ENCODE results near the gene FUS.
A peak's percentile ranks its signal among the peaks of the same experiment; 100 is the strongest.
"Not testable (repeated sequence)": the region's sequence is repeated elsewhere in the genome, so short reads cannot be mapped to it uniquely, and the experiment has no call there.

FUS gene

GRCh38 chr16:31143694-31144148, 36.2 kb upstream of the FUS start:
- no peak for DNase-seq (ENCODE audit: low read depth)

- DNase-seq (ENCODE audit: low read depth), result not testable (repeated sequence)
Observed at GRCh38 chr16:31144418-31144817, 35.5 kb upstream of the FUS start.

DNA sequence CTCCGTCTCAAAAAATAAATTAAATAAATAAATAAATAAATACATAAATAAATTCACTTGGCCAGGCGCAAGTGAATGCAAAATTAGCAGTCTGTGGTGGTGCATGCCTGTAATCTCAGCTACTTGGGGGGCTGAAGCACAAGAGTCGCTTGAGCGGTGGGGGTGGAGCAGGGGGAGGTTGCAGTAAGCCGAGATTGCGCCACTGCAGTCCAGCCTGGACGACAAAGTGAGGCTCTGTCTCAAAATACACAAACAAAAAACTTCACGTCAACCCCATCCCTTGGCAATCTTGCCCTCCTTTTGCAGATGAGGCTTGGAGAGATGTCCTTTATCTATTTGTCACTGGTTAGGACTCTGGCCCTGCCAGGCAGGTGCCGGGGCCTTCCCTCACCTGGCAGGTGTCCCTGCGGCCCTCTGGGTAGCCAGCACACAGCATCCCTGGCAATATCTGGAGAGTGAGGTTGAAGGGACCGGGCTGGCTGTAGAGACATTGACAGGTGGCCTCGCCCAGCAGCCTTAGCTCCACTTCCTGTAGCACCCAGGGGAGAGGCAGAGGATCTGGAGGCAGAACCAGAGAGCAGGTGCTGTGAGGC, 34.4 kb upstream of the FUS start:
- DNase-seq (ENCODE audit: low read depth), result no peak

- DNase-seq (ENCODE audit: low read depth), result no peak
Observed at GRCh38 chr16:31147574-31147973, 32.4 kb upstream of the FUS start.

DNA sequence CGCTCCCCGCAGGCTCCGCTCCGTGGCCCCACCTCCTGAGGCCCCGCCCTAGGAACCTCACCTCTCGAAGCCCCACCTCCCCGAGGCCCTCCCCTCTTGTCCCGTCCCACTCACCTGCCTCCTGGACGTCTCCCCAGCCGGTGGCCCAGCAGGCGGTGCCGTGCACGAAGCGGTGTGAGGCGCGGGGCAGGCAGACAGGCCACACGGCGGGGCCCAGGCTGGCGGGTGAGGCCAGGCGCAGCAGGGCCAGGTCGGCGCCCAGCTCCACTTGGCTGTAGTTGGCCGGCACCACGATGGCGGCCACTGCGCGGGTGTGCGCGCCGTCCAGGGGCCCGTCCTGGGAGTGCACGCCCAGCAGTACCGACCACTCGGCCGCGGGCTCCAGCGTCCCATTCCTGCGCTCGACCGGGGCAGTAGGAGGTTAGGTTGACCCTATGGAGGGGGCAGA, 31.6 kb upstream of the FUS start:
- DNase-seq (ENCODE audit: low read depth), result no peak

DNA sequence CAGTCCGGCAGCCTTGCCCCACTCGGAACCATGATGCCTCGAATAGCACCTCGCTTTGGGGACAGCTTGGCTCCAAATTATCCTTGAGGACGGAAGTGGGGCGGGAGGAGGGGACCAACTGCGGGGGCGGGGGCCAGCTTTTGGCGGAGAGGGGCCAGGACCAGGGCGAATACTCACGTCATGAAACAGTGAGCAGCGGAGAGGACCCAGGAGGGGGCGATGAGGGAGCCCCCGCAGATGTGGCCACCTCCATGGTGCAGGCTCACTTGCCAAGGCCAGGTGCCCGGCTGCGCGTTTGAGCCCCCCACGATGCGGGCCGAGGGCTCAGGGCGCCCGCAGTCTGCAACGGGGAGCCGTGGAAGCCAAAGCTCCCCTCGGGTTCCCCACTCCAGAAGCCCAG, 31.0 kb upstream of the FUS start:
- DNase-seq (ENCODE audit: low read depth), result no peak

DNA sequence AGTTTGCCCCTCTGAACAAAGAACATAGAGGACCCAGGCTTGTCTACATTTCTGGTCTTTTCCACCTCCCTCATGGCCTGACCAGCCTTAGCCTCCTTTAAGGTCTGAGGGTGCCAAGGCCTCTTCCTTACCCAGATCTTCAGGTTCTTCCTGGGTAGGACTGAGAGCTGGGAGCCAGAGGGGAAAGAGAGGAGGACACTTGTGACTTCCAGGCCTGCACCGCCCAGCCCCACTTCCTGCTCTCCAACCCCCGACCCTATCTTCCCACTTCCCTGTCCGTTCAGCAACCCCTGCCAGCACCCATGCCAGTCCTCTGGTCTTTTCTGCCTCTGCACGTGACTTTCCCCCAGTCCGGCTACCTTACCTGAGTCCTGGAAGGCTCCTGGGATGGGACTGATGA, 30.6 kb upstream of the FUS start:
- no peak for DNase-seq (ENCODE audit: low read depth)

DNA sequence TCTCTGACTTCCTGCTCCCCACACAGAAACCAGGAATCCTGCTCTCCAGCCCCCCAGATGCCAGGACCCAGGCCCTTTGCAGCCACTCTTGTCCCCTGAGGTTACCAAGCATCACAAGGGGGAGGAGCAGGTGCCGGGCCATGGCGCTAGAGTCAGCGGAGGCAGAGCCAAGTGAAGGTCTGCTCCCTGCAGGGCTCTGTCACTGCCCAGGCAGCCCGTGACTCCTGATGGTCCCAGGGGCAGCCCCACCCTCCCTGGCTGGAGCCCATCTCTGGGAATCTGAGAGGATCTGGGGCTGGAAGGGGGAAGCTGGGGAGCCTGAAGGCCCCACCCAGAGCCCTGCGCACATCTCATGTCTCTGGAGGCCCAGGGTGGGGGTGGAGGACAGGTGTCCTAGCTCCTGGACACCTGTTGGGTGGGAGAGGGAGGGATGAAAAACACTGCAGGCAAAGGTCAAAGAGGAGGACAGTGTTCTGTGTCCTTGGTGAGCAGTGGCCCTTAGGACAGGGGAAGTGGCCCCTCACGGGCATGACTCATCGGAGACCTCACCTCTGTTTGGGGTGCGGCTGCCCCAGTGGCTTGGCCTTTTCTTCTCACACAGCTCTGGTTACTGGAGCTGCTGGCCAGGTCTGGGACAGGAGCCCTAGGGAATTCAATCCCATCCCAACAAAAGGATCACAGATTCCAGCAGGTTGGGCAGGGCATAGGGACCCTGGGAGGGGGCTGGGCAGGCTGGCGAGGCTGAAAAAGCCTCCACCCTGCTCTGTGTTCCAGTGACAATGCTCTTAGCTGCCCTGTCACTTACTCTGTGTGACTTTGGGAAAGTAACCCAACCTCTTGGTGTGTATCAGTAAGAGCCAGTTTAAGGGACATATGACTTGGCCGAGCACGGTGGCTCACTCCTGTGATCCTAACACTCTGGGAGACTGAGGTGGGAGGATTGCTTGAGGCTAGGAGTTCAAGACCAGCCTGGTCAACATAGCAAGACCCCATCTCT, 29.7 kb upstream of the FUS start, which contains the start of gene PRSS36:
Gene PRSS36 (minus strand): TSS at position 173 of the 997 bp plus-strand sequence. CDS start 31 bp downstream, at position 142.
- DNase-seq (ENCODE audit: low read depth), result no peak

- not testable (repeated sequence) for DNase-seq (ENCODE audit: low read depth)
Observed at GRCh38 chr16:31150976-31151375, 29.0 kb upstream of the FUS start.

DNA sequence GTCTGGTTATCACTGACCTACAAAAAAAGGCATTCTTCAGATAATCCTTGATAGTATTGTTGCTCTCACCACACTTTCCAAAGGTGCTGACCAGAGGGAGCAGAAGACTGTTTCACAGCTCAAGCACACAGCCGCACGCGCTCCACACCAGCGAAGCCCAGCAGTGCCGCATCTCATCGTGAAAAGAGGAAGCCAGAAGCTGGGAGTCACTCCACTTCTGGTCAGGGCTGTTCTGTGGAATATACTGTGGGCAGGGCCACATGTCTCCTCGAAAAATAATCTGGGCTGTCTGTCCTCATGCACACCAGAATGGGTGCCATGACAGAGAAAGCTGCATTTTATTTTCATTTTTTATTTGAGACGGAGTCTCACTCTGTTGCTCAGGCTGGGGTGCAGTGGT, 22.8 kb upstream of the FUS start:
- DNase-seq (ENCODE audit: low read depth), result no peak

- no peak for DNase-seq (ENCODE audit: low read depth)
Observed at GRCh38 chr16:31167315-31167714, 12.6 kb upstream of the FUS start.

DNA sequence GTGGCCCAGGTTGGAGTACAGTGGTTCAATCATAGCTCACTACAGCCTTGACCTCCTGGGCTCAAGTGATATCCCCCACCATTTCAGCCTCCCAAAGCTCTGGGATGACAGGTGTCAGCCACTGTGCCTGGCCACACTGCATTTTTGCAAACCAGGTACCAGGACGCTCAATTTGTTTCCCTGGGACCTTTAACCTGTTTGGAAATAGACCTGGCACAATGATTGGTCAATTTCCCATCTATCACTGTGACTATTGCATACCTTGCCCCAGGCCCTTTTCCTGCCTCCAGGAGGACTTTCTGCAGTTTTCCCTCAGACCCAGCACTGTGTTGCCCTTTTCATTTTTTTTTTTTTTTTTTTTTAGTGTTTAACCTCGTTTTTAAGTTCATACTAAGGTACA, 11.1 kb upstream of the FUS start:
- no peak for DNase-seq (ENCODE audit: low read depth)

GRCh38 chr16:31170048-31170447, 9.9 kb upstream of the FUS start:
- not testable (repeated sequence) for DNase-seq (ENCODE audit: low read depth)

DNA sequence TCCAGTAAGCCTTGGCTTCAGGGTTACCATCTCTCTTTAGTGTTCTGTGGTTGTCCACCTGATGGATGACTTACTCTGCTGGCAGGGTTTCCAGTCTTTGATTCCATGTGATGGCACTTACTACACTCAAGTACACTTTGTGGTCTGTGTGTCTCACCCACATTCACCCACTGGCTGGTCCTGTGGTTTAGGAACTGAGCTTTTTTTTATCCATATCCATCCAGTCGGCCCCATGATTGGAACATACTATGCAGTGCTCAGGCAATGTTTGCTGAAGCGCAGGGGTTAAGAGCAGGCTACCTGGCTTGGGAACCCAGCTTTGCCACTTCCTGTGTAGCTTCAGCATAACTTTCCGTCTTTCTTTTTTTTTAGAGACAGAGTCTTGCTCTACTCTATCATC, 2.8 kb upstream of the FUS start:
- DNase-seq (ENCODE audit: low read depth), result peak; percentile 26

DNA sequence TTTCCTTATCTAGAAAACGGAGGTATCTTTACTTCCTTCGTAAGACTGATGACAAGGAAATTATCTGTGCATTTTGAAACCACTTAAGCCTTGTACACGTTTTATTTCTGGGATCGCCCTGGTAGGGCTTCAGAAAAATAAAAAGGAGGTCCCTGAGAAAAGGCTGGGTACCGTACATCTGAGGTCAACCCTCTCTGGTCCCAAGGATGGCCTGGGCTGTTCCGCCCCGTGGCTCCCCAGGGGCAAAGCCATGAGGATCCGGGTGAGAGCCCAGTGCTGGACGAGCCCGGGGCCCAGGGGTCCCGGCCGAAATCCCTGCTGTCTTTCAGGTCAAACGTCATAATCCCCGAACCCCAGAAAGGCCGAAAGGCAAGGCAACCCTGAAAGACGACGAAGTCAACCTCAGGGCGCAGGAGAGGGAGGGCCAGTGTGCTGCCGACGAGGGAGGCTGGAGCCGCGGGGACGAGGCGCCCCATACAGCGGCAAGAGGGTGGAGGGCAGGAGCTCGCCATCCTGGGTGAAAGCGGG, 656 bp upstream of the FUS start:
- DNase-seq (ENCODE audit: low read depth), result no peak

GRCh38 chr16:31181102-31181830, 1.3 kb downstream of the FUS start:
- DNase-seq (ENCODE audit: low read depth), result no peak

GRCh38 chr16:31182391-31182790, 2.5 kb downstream of the FUS start:
- DNase-seq (ENCODE audit: low read depth), result no peak

GRCh38 chr16:31183432-31184428, 3.8 kb downstream of the FUS start:
- no peak for DNase-seq (ENCODE audit: low read depth)

DNA sequence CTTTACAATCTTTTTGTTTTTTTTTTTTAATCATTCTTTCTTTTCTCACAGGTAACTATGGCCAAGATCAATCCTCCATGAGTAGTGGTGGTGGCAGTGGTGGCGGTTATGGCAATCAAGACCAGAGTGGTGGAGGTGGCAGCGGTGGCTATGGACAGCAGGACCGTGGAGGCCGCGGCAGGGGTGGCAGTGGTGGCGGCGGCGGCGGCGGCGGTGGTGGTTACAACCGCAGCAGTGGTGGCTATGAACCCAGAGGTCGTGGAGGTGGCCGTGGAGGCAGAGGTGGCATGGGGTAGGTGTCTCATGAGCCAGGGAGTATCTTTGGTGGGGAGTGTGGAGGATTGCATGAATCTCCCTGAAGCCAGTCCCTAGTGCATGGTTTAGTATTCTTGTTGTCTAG, 4.9 kb downstream of the FUS start:
- DNase-seq (ENCODE audit: low read depth), result no peak

DNA sequence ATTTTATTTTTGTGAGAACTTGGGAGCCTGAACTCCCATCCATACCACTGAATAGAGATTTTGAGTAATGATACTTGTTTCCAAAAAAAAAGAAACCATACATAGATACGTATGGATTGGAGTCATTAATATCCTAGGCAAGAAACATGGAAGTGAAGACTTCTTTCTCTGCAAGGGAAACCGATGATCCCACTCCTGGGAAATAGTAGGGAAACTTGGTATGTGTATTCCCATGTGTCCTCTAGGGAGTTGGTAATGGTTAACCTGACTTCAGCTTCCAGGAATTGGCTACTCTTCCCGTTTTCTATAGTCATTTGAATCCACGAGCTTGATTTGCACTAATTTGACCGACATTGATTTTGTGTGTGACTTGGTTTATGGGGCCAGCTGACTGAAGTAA, 5.4 kb downstream of the FUS start:
- no peak for DNase-seq (ENCODE audit: low read depth)

- no peak for DNase-seq (ENCODE audit: low read depth)
Observed at GRCh38 chr16:31186176-31186575, 6.2 kb downstream of the FUS start.
